Activated naive CD4-positive, alpha-beta T cell treated with anti-CD3 and anti-CD28 coated beads for 36 hours (primary cell): Measurements from ENCODE around the gene NBEA. TPM values are rescaled to one million over a fixed set of nuclear protein-coding genes. Genes with fewer than 3 reads are reported as not detected.
A peak's percentile ranks its signal among the peaks of the same experiment; 100 is the strongest.

Experiments used
- CTCF ChIA-PET: fragments of 350-600 bp; sonication (Branson Sonifier 250); formaldehyde crosslinking; loops from one replicate; lab custom pipeline; 2021; ENCODE audit warnings: antibody characterized with exemption; lab: Charles Lee
- DNase-seq: peaks from one replicate; pipeline ENCODE4 v3.0.0-alpha.2; 2020
- H3K27ac Mint-ChIP-seq: one replicate; pipeline ENCODE4 v1.8.0; 2021; ENCODE audit warnings: mild to moderate bottlenecking, mixed read lengths
- H3K27me3 Mint-ChIP-seq: one replicate; pipeline ENCODE4 v1.8.0; 2021; ENCODE audit warnings: low read depth, mixed read lengths
- H3K36me3 Mint-ChIP-seq: one replicate; pipeline ENCODE4 v1.8.0; 2021; ENCODE audit warnings: low read depth, mixed read lengths
- H3K4me1 Mint-ChIP-seq: one replicate; pipeline ENCODE4 v1.8.0; 2021; ENCODE audit warnings: low read depth, mixed read lengths
- H3K4me3 Mint-ChIP-seq: one replicate; pipeline ENCODE4 v1.8.0; 2021; ENCODE audit warnings: mild to moderate bottlenecking, moderate library complexity, mixed read lengths
- H3K9me3 Mint-ChIP-seq: one replicate; pipeline ENCODE4 v1.8.0; 2021; ENCODE audit warnings: mixed read lengths
- intact Hi-C: fragments of 100-400 bp; cut with micrococcal nuclease; formaldehyde crosslinking; loops from one replicate; pipeline ENCODE4 v1.15.1; 2023
- total RNA-seq, 2 experiments: library from RNA; stranded (reverse); gene quantifications; one replicate each; pipeline ENCODE4 v1.2.3, GENCODE V29; 2021

NBEA gene
- total RNA-seq, 2 experiments from 2014 or later, result 0.26 to 0.67 TPM

DNA sequence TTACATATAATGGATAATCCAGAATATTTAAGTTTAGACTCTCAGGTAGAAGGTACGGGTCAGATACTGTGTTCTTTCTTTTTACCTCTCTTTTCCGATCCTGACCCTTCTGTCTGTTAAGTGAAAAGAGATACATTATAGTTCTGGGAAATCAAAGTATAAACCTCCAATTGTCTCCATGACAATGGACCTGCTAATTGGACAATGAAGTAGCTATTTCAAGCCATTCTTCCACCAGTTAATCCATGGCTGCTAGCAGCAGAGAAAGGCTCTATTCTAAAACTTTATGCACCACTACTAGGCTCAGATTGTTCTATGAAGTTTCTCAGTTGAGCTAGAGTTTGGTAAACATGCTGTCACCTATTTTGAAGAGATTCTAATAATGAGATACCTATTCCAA lies 8.3 kb upstream of the NBEA start:
- DNase-seq, result no peak
- CTCF ChIA-PET, result interaction anchor here (0.7 to 1.2 kb wide), 2 partner anchors 20 to 1469 kb away, joined by 3 read pairs; no protein-coding TSS in a partner anchor
- no peak overlapping the region for H3K4me3 Mint-ChIP-seq

GRCh38 chr13:34935841-34936240 lies 6.2 kb upstream of the NBEA start:
- H3K27me3 Mint-ChIP-seq, result peaks cover 36% of the 10 kb centered on the region
- DNase-seq, result no peak
- H3K4me3 Mint-ChIP-seq, result no peak overlapping the region
- H3K27ac Mint-ChIP-seq, result no peak overlapping the region
- H3K9me3 Mint-ChIP-seq, result peaks cover 2% of the 10 kb centered on the region
- H3K36me3 Mint-ChIP-seq, result no peaks in the 10 kb centered on the region
- no peaks in the 10 kb centered on the region for H3K4me1 Mint-ChIP-seq
- CTCF ChIA-PET, result no interaction called here
- intact Hi-C loops, result no loop called here

More for the DNA sequence above, 8.3 kb upstream of the NBEA start:
- intact Hi-C loops, result no loop called here
- Mint-ChIP-seq H3K27me3 (peaks cover 29% of the 10 kb centered on the region), H3K4me1 (no peaks in the 10 kb centered on the region), H3K36me3 (no peaks in the 10 kb centered on the region), H3K27ac (no peak overlapping the region), H3K9me3 (peaks cover 2% of the 10 kb centered on the region)

- peaks cover 40% of the 10 kb centered on the region for H3K27me3 Mint-ChIP-seq
- CTCF ChIA-PET, result no interaction called here
- no peak for DNase-seq
- no peaks in the 10 kb centered on the region for H3K9me3 Mint-ChIP-seq
- H3K27ac Mint-ChIP-seq, result no peak overlapping the region
- no peaks in the 10 kb centered on the region for H3K36me3 Mint-ChIP-seq
- intact Hi-C loops, result loop anchor here (5.0 to 10.0 kb wide), 2 partner anchors 533 to 1395 kb away; no protein-coding TSS in a partner anchor
- H3K4me3 Mint-ChIP-seq, result no peak overlapping the region
- H3K4me1 Mint-ChIP-seq, result peaks cover 18% of the 10 kb centered on the region
Measured at GRCh38 chr13:34939771-34940170, 2.3 kb upstream of the NBEA start.

- intact Hi-C loops, result loop anchor here (5.0 to 10.0 kb wide), 2 partner anchors 531 to 1397 kb away; no protein-coding TSS in a partner anchor
Measured at GRCh38 chr13:34941436-34941834, 635 bp upstream of the NBEA start.

GRCh38 chr13:34942732-34943435 lies 814 bp downstream of the NBEA start:
- Mint-ChIP-seq H3K36me3 (no peaks in the 10 kb centered on the region), H3K27me3 (peaks cover 38% of the 10 kb centered on the region), H3K4me1 (peaks cover 22% of the 10 kb centered on the region), H3K9me3 (no peaks in the 10 kb centered on the region), H3K27ac (no peak overlapping the region), H3K4me3 (peak overlapping the region; percentile 84)
- DNase-seq, result peak; percentile 17
- intact Hi-C loops, result loop anchor here (1.0 to 10.0 kb wide), 5 partner anchors 222 to 1398 kb away; partner anchors contain the start of gene RFC3
- CTCF ChIA-PET, result no interaction called here

More at GRCh38 chr13:34941436-34941834, 635 bp upstream of the NBEA start:
- Mint-ChIP-seq H3K27ac (no peak overlapping the region), H3K4me3 (peak overlapping the region; percentile 84), H3K36me3 (no peaks in the 10 kb centered on the region), H3K27me3 (peaks cover 43% of the 10 kb centered on the region), H3K4me1 (peaks cover 21% of the 10 kb centered on the region), H3K9me3 (no peaks in the 10 kb centered on the region)
- CTCF ChIA-PET, result no interaction called here
- DNase-seq, result no peak

DNA sequence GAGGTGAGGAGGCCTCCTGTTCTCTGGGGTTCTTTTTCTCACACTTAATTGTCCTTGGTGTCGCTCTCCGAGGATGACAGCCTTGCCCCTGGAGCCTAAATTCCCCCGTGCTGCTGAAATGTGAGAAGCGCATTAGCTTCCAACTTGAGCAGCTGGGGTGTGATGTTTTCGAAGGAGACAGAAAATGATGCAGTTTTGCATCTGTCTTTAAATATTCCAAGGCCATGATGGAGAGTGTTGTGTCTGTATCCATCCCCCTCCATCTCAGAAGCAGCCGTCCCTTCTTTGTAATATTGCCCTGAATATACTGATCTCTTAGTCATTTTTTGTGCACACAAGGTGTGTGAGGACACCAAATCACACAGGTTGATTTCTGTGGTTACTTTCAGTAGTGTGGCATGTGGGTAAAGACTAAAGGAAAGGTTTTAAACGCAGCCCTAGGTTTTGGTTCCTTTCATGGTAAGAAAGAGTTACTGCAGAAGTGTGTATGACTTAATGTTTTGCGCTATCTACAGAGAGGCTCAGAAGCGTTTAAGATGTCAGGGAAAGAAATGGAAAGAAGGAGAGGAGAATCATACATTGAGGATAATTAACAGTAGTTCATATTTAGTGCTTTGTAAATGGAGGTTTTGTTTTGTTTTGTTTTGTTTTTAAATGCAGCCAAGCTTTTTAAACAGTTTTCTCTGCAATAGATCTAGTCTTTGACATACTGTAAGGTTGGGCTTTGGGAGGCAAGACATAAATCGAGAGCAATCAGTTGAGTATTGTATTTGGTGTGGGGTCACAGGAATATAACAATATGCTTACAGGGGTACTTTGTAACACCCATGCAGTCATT lies 1.6 kb downstream of the NBEA start:
- peak; percentile 5 for DNase-seq
- no peaks in the 10 kb centered on the region for H3K9me3 Mint-ChIP-seq
- CTCF ChIA-PET, result no interaction called here
- H3K4me3 Mint-ChIP-seq, result peak overlapping the region; percentile 84
- peaks cover 22% of the 10 kb centered on the region for H3K4me1 Mint-ChIP-seq
- no peak overlapping the region for H3K27ac Mint-ChIP-seq
- H3K27me3 Mint-ChIP-seq, result peaks cover 38% of the 10 kb centered on the region
- intact Hi-C loops, result loop anchor here (2.0 to 10.0 kb wide), 4 partner anchors 221 to 1399 kb away; no protein-coding TSS in a partner anchor
- no peaks in the 10 kb centered on the region for H3K36me3 Mint-ChIP-seq

DNA sequence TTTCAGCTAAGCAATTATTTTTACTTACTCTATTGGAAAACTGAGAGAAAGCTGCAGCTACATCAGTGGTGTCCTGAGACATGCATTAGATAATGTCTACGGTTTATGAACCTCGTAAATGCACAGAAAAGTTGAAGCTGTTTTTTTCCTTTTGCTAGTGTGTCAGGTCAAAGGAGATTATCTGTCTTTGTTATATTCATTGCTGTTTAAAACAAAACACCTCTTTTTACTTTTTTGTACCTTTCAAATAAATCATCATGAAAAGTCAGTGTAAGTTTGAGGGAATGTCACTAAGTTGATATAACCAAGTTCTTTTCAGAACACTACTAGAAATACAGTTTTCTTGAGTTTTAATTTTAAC lies 2.2 kb downstream of the NBEA start:
- Mint-ChIP-seq H3K27me3 (peaks cover 33% of the 10 kb centered on the region), H3K4me1 (peaks cover 22% of the 10 kb centered on the region), H3K9me3 (no peaks in the 10 kb centered on the region), H3K4me3 (no peak overlapping the region), H3K36me3 (no peaks in the 10 kb centered on the region), H3K27ac (no peak overlapping the region)
- intact Hi-C loops, result loop anchor here (5.0 to 10.0 kb wide), 2 partner anchors 528 to 1399 kb away; no protein-coding TSS in a partner anchor
- DNase-seq, result no peak
- CTCF ChIA-PET, result no interaction called here

DNA sequence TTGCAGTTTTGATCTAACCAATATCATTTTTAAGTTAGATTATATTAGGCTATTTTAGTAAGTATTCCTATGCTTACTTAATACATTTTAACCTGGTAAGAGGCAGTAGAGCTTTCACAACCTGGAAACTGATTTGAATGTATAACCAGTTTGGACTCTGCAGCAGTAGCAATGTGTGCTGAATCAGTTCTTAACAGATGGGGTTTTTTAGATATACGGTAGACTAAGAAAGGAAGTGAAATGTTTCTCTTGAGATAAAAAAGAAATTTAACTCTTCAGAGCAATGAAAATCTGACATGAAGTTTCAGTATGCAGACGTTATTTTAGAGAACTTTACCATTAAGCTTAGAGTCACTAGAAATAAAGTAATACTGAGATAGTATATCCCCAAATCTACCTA lies 2.7 kb downstream of the NBEA start:
- H3K4me1 Mint-ChIP-seq, result peaks cover 22% of the 10 kb centered on the region
- H3K4me3 Mint-ChIP-seq, result no peak overlapping the region
- CTCF ChIA-PET, result no interaction called here
- intact Hi-C loops, result loop anchor here (5.0 to 10.0 kb wide), 2 partner anchors 528 to 1400 kb away; no protein-coding TSS in a partner anchor
- peak; percentile 4 for DNase-seq
- H3K9me3 Mint-ChIP-seq, result no peaks in the 10 kb centered on the region
- no peaks in the 10 kb centered on the region for H3K36me3 Mint-ChIP-seq
- H3K27me3 Mint-ChIP-seq, result peaks cover 32% of the 10 kb centered on the region
- no peak overlapping the region for H3K27ac Mint-ChIP-seq

DNA sequence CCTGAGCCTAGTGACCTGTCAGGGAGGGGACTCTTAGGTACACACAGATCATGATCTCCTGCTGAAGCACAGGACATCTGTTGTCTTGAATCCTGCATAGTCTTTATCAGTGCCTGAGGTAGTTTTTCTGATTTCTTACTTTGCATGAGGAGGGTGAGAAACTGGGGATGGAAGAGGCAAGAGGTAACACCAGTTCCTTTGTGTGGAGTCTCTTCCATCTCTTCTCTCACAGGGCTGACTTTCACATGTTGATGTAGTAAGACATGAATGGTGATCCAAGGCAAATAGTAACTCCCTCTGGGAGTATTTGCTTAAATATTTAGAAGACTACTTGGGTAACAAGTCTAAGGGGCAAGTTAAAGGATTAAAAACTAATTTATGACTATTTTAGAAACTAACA lies 9.5 kb downstream of the NBEA start:
- intact Hi-C loops, result no loop called here
- Mint-ChIP-seq H3K36me3 (no peaks in the 10 kb centered on the region), H3K4me3 (no peak overlapping the region), H3K9me3 (no peaks in the 10 kb centered on the region), H3K27me3 (peaks cover 2% of the 10 kb centered on the region), H3K27ac (no peak overlapping the region), H3K4me1 (peaks cover 1% of the 10 kb centered on the region)
- DNase-seq, result no peak
- CTCF ChIA-PET, result no interaction called here

- no peaks in the 10 kb centered on the region for H3K27me3 Mint-ChIP-seq
- DNase-seq, result no peak
- CTCF ChIA-PET, result no interaction called here
- intact Hi-C loops, result no loop called here
- H3K36me3 Mint-ChIP-seq, result no peaks in the 10 kb centered on the region
- no peaks in the 10 kb centered on the region for H3K9me3 Mint-ChIP-seq
- H3K4me1 Mint-ChIP-seq, result no peaks in the 10 kb centered on the region
- no peak overlapping the region for H3K27ac Mint-ChIP-seq
- no peak overlapping the region for H3K4me3 Mint-ChIP-seq
Measured at GRCh38 chr13:34959489-34959888, 17.4 kb downstream of the NBEA start.

DNA sequence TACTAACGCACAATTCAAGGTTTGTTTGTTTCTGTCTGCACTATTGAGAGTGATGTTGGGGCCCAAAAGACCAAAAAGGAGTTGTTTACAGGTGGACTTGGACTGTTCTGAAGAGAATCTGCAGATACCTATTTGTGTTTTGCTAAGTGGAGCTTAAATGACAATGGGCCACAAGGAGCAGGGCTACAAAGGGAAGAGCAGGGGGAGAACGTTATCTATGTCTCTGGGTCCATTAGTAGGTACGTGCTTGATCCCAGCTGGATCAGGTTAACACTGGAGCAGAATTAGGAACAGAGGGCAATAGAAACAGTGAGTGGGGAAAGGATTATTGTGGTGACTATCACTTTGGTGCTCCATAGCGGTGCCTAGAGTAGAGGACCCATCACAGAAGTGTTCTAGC lies 22.5 kb downstream of the NBEA start:
- H3K36me3 Mint-ChIP-seq, result no peaks in the 10 kb centered on the region
- no peaks in the 10 kb centered on the region for H3K27me3 Mint-ChIP-seq
- H3K9me3 Mint-ChIP-seq, result peaks cover 3% of the 10 kb centered on the region
- H3K4me1 Mint-ChIP-seq, result no peaks in the 10 kb centered on the region
- intact Hi-C loops, result no loop called here
- CTCF ChIA-PET, result no interaction called here
- no peak overlapping the region for H3K27ac Mint-ChIP-seq
- H3K4me3 Mint-ChIP-seq, result no peak overlapping the region
- DNase-seq, result no peak

DNA sequence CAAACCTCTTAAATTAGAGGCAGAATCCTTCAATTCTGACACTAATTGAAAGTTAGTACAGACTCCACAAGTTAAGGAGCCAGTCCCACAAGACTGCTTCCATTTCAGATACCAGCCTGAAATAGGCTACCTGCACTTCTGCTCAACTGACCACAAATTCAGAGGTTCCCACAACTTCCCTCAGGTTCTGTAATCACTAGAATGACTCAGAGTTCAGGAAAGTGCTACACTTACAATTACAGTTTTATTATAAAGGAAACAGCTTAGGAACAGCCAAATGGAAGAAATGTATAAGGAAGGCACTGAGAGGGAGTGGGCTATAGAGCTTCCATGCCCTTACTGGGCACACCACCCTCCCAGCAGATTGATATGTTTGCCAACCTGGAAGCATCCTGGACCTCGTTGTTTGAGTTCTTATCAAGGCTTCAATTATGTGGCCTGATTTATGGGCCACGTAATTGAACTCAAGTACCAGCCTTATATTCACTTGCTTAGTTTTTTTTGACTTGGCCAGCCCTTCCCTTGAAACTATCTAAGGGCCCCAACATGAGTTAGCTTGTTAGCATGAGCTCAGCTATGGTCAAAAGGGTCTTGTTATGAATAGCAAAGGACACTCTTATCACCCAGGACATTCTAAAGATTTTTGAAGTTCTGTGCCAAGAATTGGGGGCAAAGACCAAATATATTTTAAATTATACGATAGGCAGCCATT lies 25.9 kb downstream of the NBEA start:
- no peak overlapping the region for H3K27ac Mint-ChIP-seq
- H3K4me3 Mint-ChIP-seq, result no peak overlapping the region
- intact Hi-C loops, result no loop called here
- peaks cover 3% of the 10 kb centered on the region for H3K36me3 Mint-ChIP-seq
- no peaks in the 10 kb centered on the region for H3K4me1 Mint-ChIP-seq
- CTCF ChIA-PET, result interaction anchor here (0.7 kb wide), 1 partner anchor 74 kb away, joined by 3 read pairs; no protein-coding TSS in a partner anchor
- H3K9me3 Mint-ChIP-seq, result peaks cover 16% of the 10 kb centered on the region
- DNase-seq, result no peak
- no peaks in the 10 kb centered on the region for H3K27me3 Mint-ChIP-seq
